Measurements from ENCODE around the gene ASTL. TPM values are rescaled to one million over a fixed set of nuclear protein-coding genes. Genes with fewer than 3 reads are reported as not detected.

ASTL gene
- total RNA-seq, 4 donors from 2014 or later: not detected

DNA sequence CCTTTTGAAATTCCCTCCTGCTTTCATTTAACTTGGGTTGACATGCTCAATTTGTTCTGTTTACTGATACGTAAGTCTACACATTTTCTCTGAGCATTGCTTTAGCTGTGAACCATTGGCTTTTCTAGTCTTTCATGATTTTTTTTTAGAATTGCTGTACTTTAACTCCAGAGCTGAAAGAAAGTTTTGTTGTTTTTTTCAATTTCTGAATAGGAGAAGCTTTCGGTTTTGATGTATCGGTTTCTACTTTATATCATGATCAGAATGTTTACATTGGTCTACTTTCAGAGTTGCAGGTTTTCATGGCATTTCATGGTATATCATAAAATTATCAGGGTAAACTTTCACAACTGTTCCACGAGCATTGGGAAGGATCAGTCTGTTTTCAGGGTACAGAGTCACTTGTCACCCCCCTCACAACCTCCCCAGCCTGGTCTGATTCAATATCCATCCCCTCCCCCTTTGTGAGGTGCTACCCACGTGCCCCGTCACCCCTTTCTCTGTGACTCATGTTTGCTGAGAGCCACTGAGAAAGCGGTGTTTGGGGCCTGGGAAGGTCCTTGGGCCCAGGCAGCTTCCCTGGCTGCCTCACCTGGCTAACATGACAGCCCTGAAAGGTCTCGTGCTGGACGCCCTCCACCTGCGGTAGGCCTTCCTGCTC, 7.0 kb downstream of the ASTL start:
- H3K27ac ChIP-seq: no peak overlapping the region
- H3K36me3 ChIP-seq: no peaks in the 10 kb centered on the region
- H3K4me3 ChIP-seq: no peak overlapping the region
- DNase-seq (no peak), ATAC-seq (no peak)
- H3K27me3 ChIP-seq: no peaks in the 10 kb centered on the region
- no peaks in the 10 kb centered on the region for H3K9me3 ChIP-seq
- in situ Hi-C loops (cut with MboI; ENCODE audit: low sequenced_read_pairs in 4 of 4) (loop anchor here in 2 of 4 donors (25.0 kb wide), 2 partner anchors 131 to 381 kb away; partner anchors contain the start of genes CIAO1 (in 1 of the 2), NEURL3 (in 1 of the 2) and TMEM127 (in 1 of the 2)), intact Hi-C loops (cut with DNase I; ENCODE audit: low total_unique reads) (loop anchor here (10.0 kb wide), 1 partner anchor 374 kb away; the partner anchor contains the start of gene NEURL3)
- no peak for TF ChIP-seq POLR2A (IDR thresholded peaks at IDR 0.05)
- TF ChIP-seq, protein P1, sequence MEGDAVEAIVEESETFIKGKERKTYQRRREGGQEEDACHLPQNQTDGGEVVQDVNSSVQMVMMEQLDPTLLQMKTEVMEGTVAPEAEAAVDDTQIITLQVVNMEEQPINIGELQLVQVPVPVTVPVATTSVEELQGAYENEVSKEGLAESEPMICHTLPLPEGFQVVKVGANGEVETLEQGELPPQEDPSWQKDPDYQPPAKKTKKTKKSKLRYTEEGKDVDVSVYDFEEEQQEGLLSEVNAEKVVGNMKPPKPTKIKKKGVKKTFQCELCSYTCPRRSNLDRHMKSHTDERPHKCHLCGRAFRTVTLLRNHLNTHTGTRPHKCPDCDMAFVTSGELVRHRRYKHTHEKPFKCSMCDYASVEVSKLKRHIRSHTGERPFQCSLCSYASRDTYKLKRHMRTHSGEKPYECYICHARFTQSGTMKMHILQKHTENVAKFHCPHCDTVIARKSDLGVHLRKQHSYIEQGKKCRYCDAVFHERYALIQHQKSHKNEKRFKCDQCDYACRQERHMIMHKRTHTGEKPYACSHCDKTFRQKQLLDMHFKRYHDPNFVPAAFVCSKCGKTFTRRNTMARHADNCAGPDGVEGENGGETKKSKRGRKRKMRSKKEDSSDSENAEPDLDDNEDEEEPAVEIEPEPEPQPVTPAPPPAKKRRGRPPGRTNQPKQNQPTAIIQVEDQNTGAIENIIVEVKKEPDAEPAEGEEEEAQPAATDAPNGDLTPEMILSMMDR (IDR thresholded peaks at IDR 0.05 in 4 of 5, conservative IDR thresholded peaks at IDR 0.05 in 1 of 5): no peak
- no peaks in the 10 kb centered on the region for H3K4me1 ChIP-seq

DNA sequence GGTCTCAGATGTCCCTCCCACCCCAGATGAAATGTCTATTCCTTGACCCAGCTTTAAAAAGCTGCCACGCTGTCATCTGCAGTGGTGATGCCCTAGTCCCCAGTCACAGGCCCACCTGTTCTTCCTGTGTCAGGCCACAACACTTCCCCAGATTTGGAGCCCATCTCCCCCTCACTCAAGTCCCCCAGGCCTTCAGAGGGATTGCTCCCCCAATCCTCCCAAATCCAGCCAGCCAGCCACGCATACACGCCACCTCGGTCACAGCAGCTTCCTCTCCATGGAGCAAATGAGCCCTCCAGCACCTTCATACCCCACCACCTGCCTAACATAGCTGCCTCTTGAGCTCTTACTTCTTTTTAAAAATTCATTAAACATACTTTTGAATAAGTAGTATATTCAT, 7.8 kb downstream of the ASTL start:
- ATAC-seq: no peak
- intact Hi-C loops (cut with DNase I; ENCODE audit: low total_unique reads): loop anchor here (10.0 kb wide), 1 partner anchor 374 kb away; the partner anchor contains the start of gene NEURL3

DNA sequence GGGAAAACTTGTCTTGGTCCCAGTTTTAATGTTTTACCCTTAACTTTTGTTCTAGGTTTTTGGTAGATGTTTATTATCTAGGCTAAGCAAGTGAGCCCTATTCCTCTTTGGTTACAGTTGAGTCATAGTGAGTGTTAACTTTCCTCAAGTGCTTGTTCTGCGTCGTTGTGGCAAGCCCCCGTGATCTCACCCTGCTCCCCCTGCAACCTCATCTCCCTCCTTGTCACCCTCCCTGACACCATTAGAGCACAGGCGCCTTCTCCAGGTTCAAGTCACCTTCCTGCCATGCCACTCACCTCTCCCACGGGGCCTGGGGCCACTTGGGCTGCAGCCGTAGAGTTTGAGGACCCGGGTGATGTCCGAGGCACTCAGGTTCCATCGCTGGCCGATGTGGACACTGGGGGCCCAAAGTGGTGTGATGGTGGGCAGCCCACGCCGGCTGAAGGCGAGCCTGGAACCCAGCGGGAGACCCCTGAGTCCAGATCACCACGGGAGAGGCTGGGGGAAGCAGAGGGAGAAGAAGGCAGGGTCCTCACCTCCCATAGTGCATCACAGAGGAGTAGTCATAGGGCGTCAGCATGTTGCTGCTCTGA, 8.7 kb downstream of the ASTL start:
- DNase-seq (no peak), ATAC-seq (no peak)
- Histone ChIP-seq H3K27me3 (no peaks in the 10 kb centered on the region), H3K4me3 (no peak overlapping the region), H3K9me3 (no peaks in the 10 kb centered on the region), H3K27ac (no peak overlapping the region), H3K36me3 (no peaks in the 10 kb centered on the region), H3K4me1 (no peaks in the 10 kb centered on the region)
- TF ChIP-seq POLR2A (IDR thresholded peaks at IDR 0.05): no peak
- TF ChIP-seq, protein P1 (IDR thresholded peaks at IDR 0.05 in 4 of 5, conservative IDR thresholded peaks at IDR 0.05 in 1 of 5): no peak
- in situ Hi-C loops (cut with MboI; ENCODE audit: low sequenced_read_pairs in 4 of 4) (loop anchor here in 2 of 4 donors (25.0 kb wide), 2 partner anchors 133 to 383 kb away; partner anchors contain the start of genes CIAO1 (in 1 of the 2), NEURL3 (in 1 of the 2) and TMEM127 (in 1 of the 2)), intact Hi-C loops (cut with DNase I; ENCODE audit: low total_unique reads) (loop anchor here (10.0 kb wide), 1 partner anchor 375 kb away; the partner anchor contains the start of gene NEURL3)

More for the DNA sequence above, 7.8 kb downstream of the ASTL start:
- Histone ChIP-seq H3K4me1 (no peaks in the 10 kb centered on the region), H3K27ac (no peak overlapping the region), H3K4me3 (no peak overlapping the region), H3K27me3 (no peaks in the 10 kb centered on the region), H3K9me3 (no peaks in the 10 kb centered on the region), H3K36me3 (no peaks in the 10 kb centered on the region)
- in situ Hi-C loops (cut with MboI; ENCODE audit: low sequenced_read_pairs in 4 of 4): loop anchor here in 2 of 4 donors (25.0 kb wide), 2 partner anchors 132 to 382 kb away; partner anchors contain the start of genes CIAO1 (in 1 of the 2), NEURL3 (in 1 of the 2) and TMEM127 (in 1 of the 2)
- no peak for DNase-seq
- TF ChIP-seq, protein P1 (IDR thresholded peaks at IDR 0.05 in 4 of 5, conservative IDR thresholded peaks at IDR 0.05 in 1 of 5): no peak
- no peak for TF ChIP-seq POLR2A (IDR thresholded peaks at IDR 0.05)

DNA sequence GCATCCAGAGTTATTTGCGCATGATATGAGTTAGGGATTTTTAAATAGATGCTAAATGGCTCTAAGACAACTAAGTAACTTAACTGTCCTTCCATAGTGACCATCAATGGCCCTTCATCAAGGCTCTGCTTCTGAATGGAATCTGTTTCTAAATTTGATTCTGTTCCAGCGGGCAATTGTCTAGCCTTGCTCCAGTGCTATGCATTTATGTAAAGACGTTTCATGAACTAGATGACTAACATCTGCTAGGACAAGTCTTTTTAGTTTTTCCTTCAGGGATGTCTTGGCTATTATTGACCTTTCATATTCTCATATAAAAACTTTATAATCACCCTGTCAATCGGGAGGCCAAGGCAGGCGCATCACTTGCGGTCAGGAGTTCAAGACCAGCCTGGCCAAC, 9.8 kb downstream of the ASTL start:
- no peak overlapping the region for H3K27ac ChIP-seq
- H3K36me3 ChIP-seq: no peaks in the 10 kb centered on the region
- in situ Hi-C loops (cut with MboI; ENCODE audit: low sequenced_read_pairs in 4 of 4): loop anchor here in 2 of 4 donors (25.0 kb wide), 2 partner anchors 134 to 384 kb away; partner anchors contain the start of genes CIAO1 (in 1 of the 2), NEURL3 (in 1 of the 2) and TMEM127 (in 1 of the 2)
- no peaks in the 10 kb centered on the region for H3K27me3 ChIP-seq
- ATAC-seq (no peak), DNase-seq (no peak)
- no peak overlapping the region for H3K4me3 ChIP-seq
- TF ChIP-seq, protein P1 (IDR thresholded peaks at IDR 0.05 in 4 of 5, conservative IDR thresholded peaks at IDR 0.05 in 1 of 5): no peak
- no peak for TF ChIP-seq POLR2A (IDR thresholded peaks at IDR 0.05)
- intact Hi-C loops (cut with DNase I; ENCODE audit: low total_unique reads): no loop called here
- H3K4me1 ChIP-seq: no peaks in the 10 kb centered on the region
- H3K9me3 ChIP-seq: no peaks in the 10 kb centered on the region

Data from gastrocnemius medialis (tissue), 4 donors.